Fibroblast of the conjunctiva (primary cell): Measurements from ENCODE around the gene DENND6A.
"Not testable (repeated sequence)": the region's sequence is repeated elsewhere in the genome, so short reads cannot be mapped to it uniquely, and the experiment has no call there.

Experiments used
- DNase-seq: peaks from one replicate; pipeline ENCODE4 v3.0.0-alpha.2; 2010; ENCODE audit warnings: low read depth

The DENND6A gene

GRCh38 chr3:57692396-57693147 lies at the start of gene DENND6A:
TSS of gene DENND6A (minus strand) at chr3:57693077. CDS start at chr3:57693018, 59 bp downstream.
- peak; percentile 86 for DNase-seq

- no peak for DNase-seq
Measured at GRCh38 chr3:57740027-57740426, 47.1 kb upstream of the DENND6A start.

GRCh38 chr3:57738391-57738790 lies 45.5 kb upstream of the DENND6A start:
- no peak for DNase-seq

- no peak for DNase-seq
Measured at GRCh38 chr3:57737840-57738239, 45.0 kb upstream of the DENND6A start.

GRCh38 chr3:57735405-57735804 lies 42.5 kb upstream of the DENND6A start:
- DNase-seq = no peak

- no peak for DNase-seq
Measured at GRCh38 chr3:57733790-57734189, 40.9 kb upstream of the DENND6A start.

- no peak for DNase-seq
Measured at GRCh38 chr3:57731311-57731710, 38.4 kb upstream of the DENND6A start.

- no peak for DNase-seq
Measured at GRCh38 chr3:57730682-57731081, 37.8 kb upstream of the DENND6A start.

- DNase-seq = no peak
Measured at GRCh38 chr3:57729334-57730045, 36.6 kb upstream of the DENND6A start.

- no peak for DNase-seq
Measured at GRCh38 chr3:57727106-57727505, 34.2 kb upstream of the DENND6A start.

GRCh38 chr3:57726397-57726796 lies 33.5 kb upstream of the DENND6A start:
- DNase-seq = no peak

- DNase-seq = no peak
Measured at GRCh38 chr3:57718118-57718517, 25.2 kb upstream of the DENND6A start.

GRCh38 chr3:57717205-57717868 lies 24.5 kb upstream of the DENND6A start:
- no peak for DNase-seq

GRCh38 chr3:57715686-57716085 lies 22.8 kb upstream of the DENND6A start:
- no peak for DNase-seq

GRCh38 chr3:57709559-57709958 lies 16.7 kb upstream of the DENND6A start:
- DNase-seq = no peak

GRCh38 chr3:57709031-57709430 lies 16.2 kb upstream of the DENND6A start:
- no peak for DNase-seq

GRCh38 chr3:57706462-57706861 lies 13.6 kb upstream of the DENND6A start:
- DNase-seq = peak; percentile 53

GRCh38 chr3:57705351-57705750 lies 12.5 kb upstream of the DENND6A start:
- not testable (repeated sequence) for DNase-seq

- DNase-seq = no peak
Measured at GRCh38 chr3:57701781-57702180, 8.9 kb upstream of the DENND6A start.

GRCh38 chr3:57700737-57701136 lies 7.9 kb upstream of the DENND6A start:
- DNase-seq = no peak

- no peak for DNase-seq
Measured at GRCh38 chr3:57699591-57699990, 6.7 kb upstream of the DENND6A start.

- peak; percentile 60 for DNase-seq
Measured at GRCh38 chr3:57696801-57697321, 4.0 kb upstream of the DENND6A start.

- no peak for DNase-seq
Measured at GRCh38 chr3:57694146-57694545, 1.3 kb upstream of the DENND6A start.
